ENCODE results near the gene PLB1. TPM values are rescaled to one million over a fixed set of nuclear protein-coding genes. Genes with fewer than 3 reads are reported as not detected.

Gene PLB1
- total RNA-seq, 4 donors from 2014 or later, result 6.3 to 15.4 (median 10.9) TPM

DNA sequence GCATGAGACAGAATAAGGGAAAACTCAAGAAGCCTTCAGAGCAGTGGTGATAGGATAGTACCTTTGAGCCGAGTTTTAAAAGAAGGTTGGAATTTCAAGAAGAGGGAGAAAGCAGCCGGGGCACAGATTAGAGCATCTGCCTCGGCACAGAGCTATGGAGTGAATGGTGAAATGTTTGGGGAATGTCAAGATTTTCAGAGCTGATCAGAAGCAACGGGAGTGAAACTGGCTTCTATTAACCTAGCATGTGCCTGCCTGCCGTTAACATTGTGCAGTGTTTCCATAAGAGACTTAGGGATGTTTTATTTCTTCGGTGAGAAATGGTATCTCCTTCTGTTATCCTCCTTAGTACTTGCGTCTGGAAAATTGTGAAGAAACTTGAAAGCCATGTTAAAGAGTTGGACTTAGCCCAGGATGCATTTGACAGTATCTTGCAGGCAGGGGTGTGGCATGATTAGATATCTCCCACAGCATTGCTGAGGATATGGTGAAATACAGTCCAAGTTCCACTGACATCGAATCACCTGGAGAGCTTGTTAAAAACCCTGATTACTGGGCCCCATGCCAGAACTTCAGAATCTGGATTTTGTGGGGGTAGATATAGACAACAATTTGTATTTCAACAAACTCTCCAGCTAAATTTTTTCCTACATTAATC lies 158.9 kb downstream of the PLB1 start:
- peak; percentile 67 for ATAC-seq (ENCODE audit: low FRiP score)

DNA sequence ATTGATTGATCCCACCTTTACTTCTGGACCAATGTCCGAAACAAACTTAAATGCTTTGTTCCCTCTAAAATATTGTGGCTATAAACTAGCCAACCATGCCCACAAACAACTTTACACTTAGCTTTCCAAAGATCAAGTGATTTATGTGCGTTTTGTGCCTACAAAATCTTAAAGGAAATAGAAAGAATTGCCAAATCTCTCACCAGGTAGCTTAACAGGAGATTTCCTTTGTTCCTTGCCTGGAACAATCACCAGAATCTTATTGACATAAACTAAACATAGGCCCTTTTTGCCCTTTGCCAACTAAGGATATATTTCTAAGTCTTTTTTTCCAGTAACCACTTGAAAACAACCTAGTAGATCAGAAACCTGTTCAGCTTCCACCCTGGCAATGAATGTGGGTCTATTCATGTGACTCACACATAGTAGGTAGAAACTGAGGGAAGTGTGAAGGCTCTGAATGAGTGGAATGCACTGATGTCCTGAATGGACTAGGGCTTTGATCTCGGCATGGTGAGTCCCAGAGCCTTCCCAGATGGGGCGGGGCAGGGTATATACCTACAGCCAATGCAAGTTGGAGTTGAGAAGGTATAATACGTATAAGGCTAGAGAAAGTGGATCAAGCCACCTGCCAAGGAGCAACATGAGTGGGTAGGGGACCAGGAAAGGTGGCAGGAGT lies 161.2 kb downstream of the PLB1 start:
- TF ChIP-seq, protein P1, sequence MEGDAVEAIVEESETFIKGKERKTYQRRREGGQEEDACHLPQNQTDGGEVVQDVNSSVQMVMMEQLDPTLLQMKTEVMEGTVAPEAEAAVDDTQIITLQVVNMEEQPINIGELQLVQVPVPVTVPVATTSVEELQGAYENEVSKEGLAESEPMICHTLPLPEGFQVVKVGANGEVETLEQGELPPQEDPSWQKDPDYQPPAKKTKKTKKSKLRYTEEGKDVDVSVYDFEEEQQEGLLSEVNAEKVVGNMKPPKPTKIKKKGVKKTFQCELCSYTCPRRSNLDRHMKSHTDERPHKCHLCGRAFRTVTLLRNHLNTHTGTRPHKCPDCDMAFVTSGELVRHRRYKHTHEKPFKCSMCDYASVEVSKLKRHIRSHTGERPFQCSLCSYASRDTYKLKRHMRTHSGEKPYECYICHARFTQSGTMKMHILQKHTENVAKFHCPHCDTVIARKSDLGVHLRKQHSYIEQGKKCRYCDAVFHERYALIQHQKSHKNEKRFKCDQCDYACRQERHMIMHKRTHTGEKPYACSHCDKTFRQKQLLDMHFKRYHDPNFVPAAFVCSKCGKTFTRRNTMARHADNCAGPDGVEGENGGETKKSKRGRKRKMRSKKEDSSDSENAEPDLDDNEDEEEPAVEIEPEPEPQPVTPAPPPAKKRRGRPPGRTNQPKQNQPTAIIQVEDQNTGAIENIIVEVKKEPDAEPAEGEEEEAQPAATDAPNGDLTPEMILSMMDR (IDR thresholded peaks at IDR 0.05), result no peak
- no peak for DNase-seq (ENCODE audit: low spot score)
- no peak for ATAC-seq (ENCODE audit: low FRiP score)

More for the DNA sequence above, 158.9 kb downstream of the PLB1 start:
- DNase-seq (ENCODE audit: low spot score), result no peak
- TF ChIP-seq, protein P1 (IDR thresholded peaks at IDR 0.05), result no peak

DNA sequence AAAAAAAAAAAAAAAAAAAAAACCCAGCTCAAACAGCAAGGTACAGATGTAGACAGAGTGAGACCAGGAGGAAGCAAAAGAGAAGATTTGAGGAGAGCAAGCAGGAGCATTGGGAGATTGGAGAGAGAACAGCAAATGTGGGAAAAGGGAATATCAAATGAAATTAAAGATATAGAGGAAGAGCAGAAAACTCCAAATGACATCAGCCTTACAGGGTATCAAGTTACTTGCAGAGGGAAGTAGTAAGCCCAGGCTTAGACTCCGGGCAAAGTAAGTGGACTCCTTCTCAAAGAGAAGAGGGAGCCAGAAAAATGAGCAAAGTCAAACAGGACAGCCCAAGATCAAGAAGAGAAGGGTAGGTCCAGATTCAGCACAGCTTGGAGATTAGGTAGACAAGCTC lies 162.5 kb downstream of the PLB1 start:
- ATAC-seq (ENCODE audit: low FRiP score), result no peak
- DNase-seq (ENCODE audit: low spot score), result no peak
- TF ChIP-seq, protein P1 (IDR thresholded peaks at IDR 0.05), result no peak

DNA sequence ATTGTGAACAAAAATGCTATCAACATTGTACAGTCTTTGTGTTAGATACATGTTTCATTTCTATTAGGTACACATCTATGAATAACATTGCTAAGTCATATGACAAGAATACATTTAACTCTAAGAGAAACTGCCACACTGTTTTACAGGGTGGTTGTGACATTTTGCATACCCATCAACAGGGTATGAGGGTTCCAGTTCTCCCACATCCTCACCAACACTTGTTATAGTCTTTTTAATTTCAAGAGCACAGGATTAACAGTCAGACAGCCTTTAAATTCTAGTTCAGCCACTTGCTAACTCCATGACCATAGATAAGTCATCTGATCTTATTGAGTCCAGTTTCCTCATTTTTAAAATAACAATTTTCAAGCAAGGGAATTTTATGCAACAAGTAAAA lies 163.3 kb downstream of the PLB1 start:
- TF ChIP-seq, protein P1 (IDR thresholded peaks at IDR 0.05), result no peak
- DNase-seq (ENCODE audit: low spot score) (no peak), ATAC-seq (ENCODE audit: low FRiP score) (no peak)

DNA sequence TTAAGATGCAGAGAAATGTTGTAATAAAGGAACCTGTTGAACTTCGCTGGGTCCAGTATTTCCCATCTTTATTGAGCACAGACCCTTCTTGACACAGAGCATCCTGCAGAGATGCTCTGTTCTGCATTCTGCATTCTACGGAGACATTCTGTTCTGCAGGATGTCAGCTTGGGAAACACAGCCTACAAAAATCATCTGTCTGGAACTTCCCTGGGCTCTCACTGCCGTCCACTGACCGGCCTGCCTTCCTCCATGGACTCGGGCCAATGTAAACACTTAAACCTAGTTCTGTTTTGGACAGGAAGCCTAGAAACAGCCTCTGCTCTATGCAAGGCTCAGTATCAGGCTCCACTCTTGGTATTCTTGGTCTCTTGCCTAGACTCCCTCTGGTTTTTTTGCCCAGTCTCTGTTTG lies 165.7 kb downstream of the PLB1 start:
- no peak for DNase-seq (ENCODE audit: low spot score)

DNA sequence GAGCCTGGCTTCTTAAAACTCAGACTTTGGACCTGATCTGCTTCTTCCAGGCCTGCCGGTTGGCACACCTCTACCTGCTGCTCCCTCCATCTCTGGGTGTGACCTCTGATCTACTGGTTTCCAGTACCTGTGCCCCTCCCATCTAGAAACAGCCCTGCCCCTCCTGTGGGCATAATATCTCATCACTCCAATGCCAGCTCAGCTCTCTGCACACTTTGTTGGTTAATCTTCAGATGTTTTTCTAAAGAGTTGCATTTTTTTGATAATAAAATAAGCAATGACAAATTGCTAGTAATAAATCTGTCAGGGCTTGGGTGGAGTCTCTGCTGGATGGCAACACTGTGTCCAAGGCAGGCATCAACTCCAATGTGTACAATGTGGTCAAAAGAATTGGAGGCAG lies 166.2 kb downstream of the PLB1 start:
- no peak for ATAC-seq (ENCODE audit: low FRiP score)
- TF ChIP-seq, protein P1 (IDR thresholded peaks at IDR 0.05), result no peak
- no peak for DNase-seq (ENCODE audit: low spot score)

More for the DNA sequence above, 165.7 kb downstream of the PLB1 start:
- peak; percentile 52 for ATAC-seq (ENCODE audit: low FRiP score)
- TF ChIP-seq, protein P1 (IDR thresholded peaks at IDR 0.05), result no peak

Data from omental fat pad (tissue), 4 donors.